Small intestine (tissue), 7 donors: ENCODE results near the gene KCNA2. TPM values are rescaled to one million over a fixed set of nuclear protein-coding genes. Genes with fewer than 3 reads are reported as not detected.

Experiments used
- DNase-seq, 2 donors: peaks; one replicate each; pipeline versions ENCODE4 v3.0.0 to v3.0.0-alpha.2; 2013
- FAIRE-seq: peaks from 2 replicates; lab custom pipeline; 2012; peaks lifted over from hg19 to GRCh38; lab: Jason Lieb, UNC
- H3K27ac ChIP-seq, 3 donors: one replicate each; pipeline ENCODE4 v1.5.1; 2013; ENCODE audit warnings: low read length in 2 of 3, mild to moderate bottlenecking in 2 of 3, control low read depth in 1 of 3, inconsistent platforms in 1 of 3, low read depth in 1 of 3, moderate library complexity in 1 of 3
- H3K27me3 ChIP-seq, 3 donors: one replicate each; pipeline ENCODE4 v1.6.1; 2013; ENCODE audit warnings: low read length in 3 of 3, inconsistent platforms in 1 of 3; ENCODE audit not compliant: control insufficient read depth in 3 of 3, insufficient read depth in 3 of 3
- H3K36me3 ChIP-seq, 3 donors: one replicate each; pipeline ENCODE4 v1.6.1; 2013; ENCODE audit warnings: low read length in 3 of 3, inconsistent platforms in 1 of 3, low read depth in 1 of 3, mild to moderate bottlenecking in 1 of 3, moderate library complexity in 1 of 3; ENCODE audit not compliant: control insufficient read depth in 3 of 3, insufficient read depth in 2 of 3
- H3K4me1 ChIP-seq, 3 donors: one replicate each; pipeline ENCODE4 v1.6.1; 2013; ENCODE audit warnings: low read length in 2 of 3, inconsistent platforms in 1 of 3, low read depth in 1 of 3, mild to moderate bottlenecking in 1 of 3, moderate library complexity in 1 of 3; ENCODE audit not compliant: control insufficient read depth in 3 of 3, insufficient read depth in 2 of 3
- H3K4me3 ChIP-seq, 3 donors: one replicate each; pipeline ENCODE4 v1.5.1; 2013; ENCODE audit warnings: low read length in 3 of 3, control low read depth in 1 of 3, inconsistent platforms in 1 of 3, low read depth in 1 of 3, mild to moderate bottlenecking in 1 of 3, moderate library complexity in 1 of 3
- H3K9me3 ChIP-seq, 2 donors: one replicate each; pipeline ENCODE4 v1.6.1; 2013; ENCODE audit warnings: low read depth in 1 of 2, low read length in 1 of 2; ENCODE audit not compliant: control insufficient read depth in 2 of 2, insufficient read depth in 1 of 2
- WGBS, 3 donors: extraction: QIAGEN DNeasy Blood & Tissue Kit; methylation state at CpG; one replicate each; pipeline ENCODE4 v1.1.7; 2013; 5-methylcytosine and 5-hydroxymethylcytosine counted together
- polyA plus RNA-seq, 4 donors: library from polyadenylated mRNA; stranded (reverse) in 3 of 4; unstranded in 1 of 4; fragments of 200-250 nt in 3 of 4; fragments of 120-200 nt in 1 of 4; gene quantifications; one replicate each; pipeline versions ENCODE4 v1.2.1 to v1.2.3, GENCODE V29; 2013
- donor health status: healthy with polysubstance abuse.
- donor health status: control.
- donor health status: control.
- donor health status: Bipolar disorder and iron deficiency.
- donor health status: healthy.

KCNA2 gene
- polyA plus RNA-seq, 4 donors = 0.18 to 0.28 TPM; not detected in 2

DNA sequence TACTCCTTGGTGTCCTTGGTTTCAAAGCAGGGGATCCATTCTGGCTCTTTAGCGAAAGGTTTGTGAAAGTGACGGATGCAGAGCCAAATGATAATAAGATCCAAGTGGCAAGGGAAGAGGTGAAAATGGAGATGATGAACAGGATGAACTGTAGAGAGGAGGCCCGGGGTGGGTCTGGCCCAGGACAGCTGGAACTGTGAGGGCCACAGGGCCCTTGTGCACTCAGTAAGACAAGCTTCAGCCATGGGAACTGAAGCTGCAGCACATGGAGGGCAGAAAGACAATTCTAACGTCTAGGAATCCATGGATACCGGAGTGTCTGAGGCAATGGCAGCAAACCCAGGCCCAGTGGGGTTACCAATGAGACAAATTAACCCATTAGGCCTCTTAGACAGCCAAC is 4.8 kb downstream of the KCNA2 start:
- DNase-seq (no peak), FAIRE-seq (no peak)
- H3K36me3 ChIP-seq = no peaks in the 10 kb centered on the region
- H3K4me1 ChIP-seq = no peaks in the 10 kb centered on the region
- H3K27me3 ChIP-seq = peaks cover 0 to 33% (median 9%) of the 10 kb centered on the region in 3 donors
- H3K4me3 ChIP-seq = no peak overlapping the region
- WGBS, 3 donors = 74 to 85% (median 82%) methylated on average over 5 of the region's 5 CpGs
- no peak overlapping the region for H3K27ac ChIP-seq
- H3K9me3 ChIP-seq = no peaks in the 10 kb centered on the region

DNA sequence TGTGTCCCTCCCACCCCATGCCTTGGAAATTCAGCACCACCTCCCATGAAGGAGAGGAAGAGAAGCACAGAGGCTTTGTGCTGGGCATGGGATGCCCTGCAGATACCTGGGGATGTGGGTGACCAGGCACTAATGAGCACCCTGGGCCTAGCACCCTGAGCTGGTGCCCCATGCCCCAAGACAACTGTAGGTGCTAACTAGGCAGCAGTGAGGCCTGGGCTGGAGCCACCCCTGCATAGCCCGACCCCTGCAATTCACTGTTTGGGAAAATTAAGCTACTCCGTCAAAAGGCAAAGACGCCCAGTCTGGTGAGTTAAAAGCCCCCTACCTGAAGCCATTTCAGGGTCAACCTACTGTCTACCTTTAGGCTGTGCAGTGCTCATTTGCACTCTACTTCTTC is 5.4 kb downstream of the KCNA2 start:
- Histone ChIP-seq H3K9me3 (no peaks in the 10 kb centered on the region), H3K27ac (no peak overlapping the region), H3K4me3 (no peak overlapping the region), H3K4me1 (no peaks in the 10 kb centered on the region), H3K27me3 (peaks cover 0 to 28% (median 9%) of the 10 kb centered on the region in 3 donors), H3K36me3 (no peaks in the 10 kb centered on the region)
- FAIRE-seq (no peak), DNase-seq (no peak)
- whole genome bisulfite sequencing, 3 donors = 92 to 97% (median 95%) methylated on average over 3 of the region's 3 CpGs

DNA sequence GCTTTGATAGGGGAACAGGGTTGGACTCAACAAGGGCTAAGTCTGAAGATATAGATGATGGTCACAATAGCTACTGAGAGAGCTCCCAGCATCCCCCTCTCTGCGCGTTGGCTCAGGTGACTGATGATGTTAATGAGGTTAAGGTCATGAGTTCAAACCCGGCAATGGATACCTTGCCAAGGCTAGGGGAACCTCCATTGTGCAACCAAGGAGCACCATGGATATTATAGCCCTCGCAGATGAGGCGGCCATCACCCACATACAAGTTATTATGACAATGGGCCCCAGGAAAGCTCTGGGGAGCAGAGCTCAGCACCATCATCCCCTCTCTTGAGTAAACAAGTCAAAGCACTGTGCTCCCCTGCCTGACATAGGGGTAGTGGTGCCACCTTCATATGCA is 8.2 kb downstream of the KCNA2 start:
- Histone ChIP-seq H3K27me3 (peaks cover 0 to 3% (median 0%) of the 10 kb centered on the region in 3 donors), H3K4me3 (no peak overlapping the region), H3K36me3 (no peaks in the 10 kb centered on the region), H3K9me3 (no peaks in the 10 kb centered on the region), H3K4me1 (no peaks in the 10 kb centered on the region), H3K27ac (no peak overlapping the region)
- 89 to 92% (median 91%) methylated on average over 5 of the region's 5 CpGs for WGBS, 3 donors
- FAIRE-seq (no peak), DNase-seq (no peak)

DNA sequence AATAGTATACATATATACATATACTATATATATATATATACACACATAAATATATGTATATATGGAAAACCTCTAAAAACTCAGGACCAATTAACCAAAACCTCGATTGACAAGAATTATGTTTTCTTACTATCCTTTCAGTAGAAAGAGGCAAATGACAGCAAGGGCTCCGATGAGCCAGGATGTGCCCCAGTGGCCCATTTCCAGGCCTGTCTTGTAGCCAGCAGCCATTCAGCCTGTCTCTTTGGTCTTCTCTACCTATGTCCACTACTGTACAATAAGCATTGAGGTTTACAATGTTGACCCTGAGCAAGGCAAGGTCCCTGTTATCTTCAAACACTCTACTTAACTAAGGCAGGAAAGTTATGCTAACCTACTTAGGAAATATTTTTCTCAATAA is 9.8 kb downstream of the KCNA2 start:
- WGBS, 3 donors = 78 to 89% (median 80%) methylated on average over 2 of the region's 2 CpGs
- H3K4me1 ChIP-seq = no peaks in the 10 kb centered on the region
- no peaks in the 10 kb centered on the region for H3K36me3 ChIP-seq
- DNase-seq (no peak), FAIRE-seq (no peak)
- no peak overlapping the region for H3K4me3 ChIP-seq
- H3K27ac ChIP-seq = no peak overlapping the region
- H3K27me3 ChIP-seq = peaks cover 0 to 3% (median 0%) of the 10 kb centered on the region in 3 donors
- H3K9me3 ChIP-seq = no peaks in the 10 kb centered on the region

DNA sequence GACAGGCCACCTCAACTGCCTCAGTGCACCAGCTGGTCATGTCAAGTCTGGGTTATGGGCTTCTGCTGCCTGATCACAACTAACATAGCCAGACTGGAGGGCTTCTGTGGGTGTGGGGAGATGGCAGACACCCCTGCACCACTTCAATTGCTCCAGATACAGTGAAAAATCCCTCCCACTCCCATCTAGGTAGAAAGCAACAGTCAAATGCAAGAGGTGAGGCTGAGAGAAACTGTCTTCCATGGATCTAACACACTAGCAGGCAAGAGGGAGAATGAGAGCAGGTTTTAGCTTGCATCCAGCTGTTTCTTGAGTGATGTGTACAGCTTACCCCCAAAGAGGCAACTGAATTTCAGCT is 10.8 kb downstream of the KCNA2 start:
- H3K27me3 ChIP-seq = peaks cover 0 to 5% (median 0%) of the 10 kb centered on the region in 3 donors
- FAIRE-seq (no peak), DNase-seq (no peak)
- H3K4me3 ChIP-seq = no peak overlapping the region
- no peaks in the 10 kb centered on the region for H3K36me3 ChIP-seq
- H3K4me1 ChIP-seq = no peaks in the 10 kb centered on the region
- H3K9me3 ChIP-seq = no peaks in the 10 kb centered on the region
- H3K27ac ChIP-seq = no peak overlapping the region

DNA sequence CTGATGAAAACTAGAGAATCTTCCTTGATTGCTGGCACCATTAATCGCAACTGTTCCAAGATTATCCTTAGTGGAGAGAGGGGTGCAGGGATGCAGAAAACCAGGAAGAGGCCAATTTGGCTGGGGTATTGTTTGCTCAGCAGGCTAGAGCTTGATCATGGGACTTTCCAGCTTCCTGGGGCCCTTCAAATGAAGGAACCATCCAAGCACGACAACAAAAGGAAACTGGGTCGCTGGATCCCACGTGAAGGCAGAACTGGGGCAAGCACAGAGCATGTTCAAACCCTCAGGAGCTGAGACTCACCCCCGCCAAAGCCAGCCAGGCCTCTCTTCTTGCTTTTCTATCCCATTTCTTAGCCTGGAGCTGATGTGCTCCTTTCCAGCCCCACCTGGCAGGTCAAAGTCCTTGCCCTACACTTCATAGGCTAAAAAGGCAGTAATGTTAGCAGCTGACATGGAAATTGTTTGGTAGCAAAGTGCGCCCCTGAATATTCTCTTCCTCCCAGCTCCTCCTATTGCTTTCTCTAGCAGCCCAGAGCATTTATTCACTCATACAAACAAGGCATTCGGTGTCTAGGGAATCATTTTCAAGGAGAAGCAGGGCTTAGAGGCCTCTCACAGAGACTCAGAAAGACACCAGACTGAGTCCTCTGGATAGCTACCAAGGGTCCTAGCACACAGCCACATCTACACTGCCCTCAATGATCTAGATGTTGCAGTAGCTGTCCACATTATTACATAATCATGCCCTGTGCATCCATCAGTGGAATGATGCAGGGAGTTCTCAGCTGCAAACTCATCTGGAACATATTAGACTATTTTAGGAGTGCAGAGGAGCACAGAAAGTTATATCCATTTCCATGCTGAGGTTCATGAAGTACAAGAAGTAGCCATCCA is 11.5 kb downstream of the KCNA2 start:
- peaks cover 0 to 5% (median 0%) of the 10 kb centered on the region in 3 donors for H3K27me3 ChIP-seq
- no peak overlapping the region for H3K4me3 ChIP-seq
- no peaks in the 10 kb centered on the region for H3K4me1 ChIP-seq
- no peaks in the 10 kb centered on the region for H3K9me3 ChIP-seq
- FAIRE-seq (no peak), DNase-seq (peak; percentile 36 to 44)
- no peaks in the 10 kb centered on the region for H3K36me3 ChIP-seq
- 10 to 36% (median 24%) methylated on average over 7 of the region's 7 CpGs for WGBS, 3 donors
- no peak overlapping the region for H3K27ac ChIP-seq

DNA sequence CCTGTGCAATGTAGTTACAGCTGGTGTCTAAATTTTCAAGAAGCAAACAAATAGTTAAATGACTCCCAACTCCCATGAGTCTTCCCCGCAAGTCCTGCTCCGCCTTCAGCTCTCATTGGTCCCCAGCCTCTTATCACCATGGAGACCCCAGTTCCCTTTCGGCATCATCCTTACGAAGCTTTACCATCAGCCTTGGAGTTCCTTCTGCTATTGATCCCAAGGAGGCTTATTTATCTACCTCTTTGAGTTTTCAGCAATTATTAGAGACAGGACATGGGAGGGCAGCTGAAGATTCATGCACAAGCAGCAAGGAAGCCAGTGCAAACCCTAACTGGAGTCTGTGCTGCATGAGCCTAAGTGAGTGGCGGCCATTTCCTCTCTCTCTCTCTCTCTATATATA is 12.3 kb downstream of the KCNA2 start:
- DNase-seq (no peak), FAIRE-seq (no peak)
- Histone ChIP-seq H3K27ac (no peak overlapping the region), H3K9me3 (peaks cover 0 to under 1% of the 10 kb centered on the region in 2 donors), H3K27me3 (peaks cover 0 to 5% (median under 1%) of the 10 kb centered on the region in 3 donors), H3K4me1 (no peaks in the 10 kb centered on the region), H3K4me3 (no peak overlapping the region), H3K36me3 (no peaks in the 10 kb centered on the region)
- WGBS, 3 donors = 55 to 85% (median 82%) methylated on average over 5 of the region's 5 CpGs

DNA sequence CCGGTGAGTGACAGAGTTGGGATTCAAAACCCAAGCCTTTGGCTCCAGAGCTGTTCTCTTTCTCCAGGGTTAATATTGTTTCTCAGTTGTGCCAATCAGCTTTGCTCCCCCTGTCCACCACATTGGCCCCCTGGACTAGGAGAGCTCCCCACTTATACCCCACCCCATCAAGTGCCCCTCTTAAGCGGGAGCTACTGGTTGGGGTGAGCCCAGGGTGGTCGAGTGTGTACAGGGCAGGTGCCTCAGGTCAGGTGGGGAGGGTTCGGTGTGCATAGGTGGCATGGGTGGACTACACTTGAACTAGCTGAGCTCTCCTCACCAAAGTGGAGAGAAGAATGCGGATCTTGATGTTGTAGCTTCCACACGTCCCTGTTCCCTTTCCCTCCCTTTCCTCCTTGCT is 14.2 kb downstream of the KCNA2 start:
- Histone ChIP-seq H3K9me3 (peaks cover 0 to 2% of the 10 kb centered on the region in 2 donors), H3K27me3 (peaks cover 0 to 6% (median 5%) of the 10 kb centered on the region in 3 donors), H3K36me3 (no peaks in the 10 kb centered on the region), H3K4me1 (no peaks in the 10 kb centered on the region), H3K4me3 (no peak overlapping the region), H3K27ac (no peak overlapping the region)
- DNase-seq (no peak), FAIRE-seq (no peak)
- WGBS, 3 donors = 82 to 84% (median 84%) methylated on average over 6 of the region's 6 CpGs
